ENCODE measurements around the gene SMIM22. TPM values are rescaled to one million over a fixed set of nuclear protein-coding genes. Genes with fewer than 3 reads are reported as not detected.

The SMIM22 gene, protein sequence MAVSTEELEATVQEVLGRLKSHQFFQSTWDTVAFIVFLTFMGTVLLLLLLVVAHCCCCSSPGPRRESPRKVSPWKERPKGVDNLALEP
- not detected in 2 replicates for total RNA-seq

DNA sequence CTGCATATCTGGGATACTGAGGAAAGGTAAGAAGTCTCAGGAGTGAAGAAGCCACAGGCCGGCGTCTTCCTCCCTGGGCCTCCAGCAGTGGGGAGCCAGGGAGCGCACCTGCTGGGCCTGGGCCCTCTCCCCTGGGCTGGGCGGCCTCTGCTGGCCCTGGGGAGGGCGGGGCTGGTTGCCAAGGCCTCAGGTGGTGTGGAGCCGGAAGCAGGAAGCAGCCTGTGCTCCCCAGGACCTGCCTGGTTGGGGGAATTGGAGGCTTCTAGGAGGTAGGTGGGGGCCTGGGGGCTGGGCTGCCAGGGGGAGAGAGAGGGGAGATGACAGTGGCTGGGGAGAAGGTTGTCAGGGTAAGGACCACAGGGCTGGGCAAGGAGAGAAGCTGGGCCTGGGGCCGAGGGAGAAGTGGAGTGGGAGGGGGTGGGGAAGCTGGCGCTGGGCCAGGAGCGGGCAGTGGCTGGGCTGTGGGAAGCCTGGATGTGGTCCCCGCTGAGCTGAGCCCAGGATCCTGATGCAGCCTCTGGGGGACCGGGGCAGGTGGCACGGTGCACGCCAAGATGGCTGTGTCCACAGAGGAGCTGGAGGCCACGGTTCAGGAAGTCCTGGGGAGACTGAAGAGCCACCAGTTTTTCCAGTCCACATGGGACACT is at the start of gene SMIM22:
Gene SMIM22 (plus strand): TSS at position 189 of the 647 bp plus-strand sequence. CDS start 366 bp downstream, at position 555.
- DNase-seq (ENCODE audit: low read depth) = no peak
- no peak within 1 kb of the TSS for H3K4me3 ChIP-seq (ENCODE audit: low read depth, low read length)
- TF ChIP-seq, protein P1, sequence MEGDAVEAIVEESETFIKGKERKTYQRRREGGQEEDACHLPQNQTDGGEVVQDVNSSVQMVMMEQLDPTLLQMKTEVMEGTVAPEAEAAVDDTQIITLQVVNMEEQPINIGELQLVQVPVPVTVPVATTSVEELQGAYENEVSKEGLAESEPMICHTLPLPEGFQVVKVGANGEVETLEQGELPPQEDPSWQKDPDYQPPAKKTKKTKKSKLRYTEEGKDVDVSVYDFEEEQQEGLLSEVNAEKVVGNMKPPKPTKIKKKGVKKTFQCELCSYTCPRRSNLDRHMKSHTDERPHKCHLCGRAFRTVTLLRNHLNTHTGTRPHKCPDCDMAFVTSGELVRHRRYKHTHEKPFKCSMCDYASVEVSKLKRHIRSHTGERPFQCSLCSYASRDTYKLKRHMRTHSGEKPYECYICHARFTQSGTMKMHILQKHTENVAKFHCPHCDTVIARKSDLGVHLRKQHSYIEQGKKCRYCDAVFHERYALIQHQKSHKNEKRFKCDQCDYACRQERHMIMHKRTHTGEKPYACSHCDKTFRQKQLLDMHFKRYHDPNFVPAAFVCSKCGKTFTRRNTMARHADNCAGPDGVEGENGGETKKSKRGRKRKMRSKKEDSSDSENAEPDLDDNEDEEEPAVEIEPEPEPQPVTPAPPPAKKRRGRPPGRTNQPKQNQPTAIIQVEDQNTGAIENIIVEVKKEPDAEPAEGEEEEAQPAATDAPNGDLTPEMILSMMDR (IDR thresholded peaks at IDR 0.05; ENCODE audit: insufficient read depth, low read depth, low read length) = no peak

GRCh38 chr16:4746215-4746614 is 49.0 kb upstream of the SMIM22 start:
- no peak overlapping the region for H3K4me3 ChIP-seq (ENCODE audit: low read depth, low read length)
- TF ChIP-seq, protein P1 (IDR thresholded peaks at IDR 0.05; ENCODE audit: insufficient read depth, low read depth, low read length) = no peak
- no peak for DNase-seq (ENCODE audit: low read depth)

DNA sequence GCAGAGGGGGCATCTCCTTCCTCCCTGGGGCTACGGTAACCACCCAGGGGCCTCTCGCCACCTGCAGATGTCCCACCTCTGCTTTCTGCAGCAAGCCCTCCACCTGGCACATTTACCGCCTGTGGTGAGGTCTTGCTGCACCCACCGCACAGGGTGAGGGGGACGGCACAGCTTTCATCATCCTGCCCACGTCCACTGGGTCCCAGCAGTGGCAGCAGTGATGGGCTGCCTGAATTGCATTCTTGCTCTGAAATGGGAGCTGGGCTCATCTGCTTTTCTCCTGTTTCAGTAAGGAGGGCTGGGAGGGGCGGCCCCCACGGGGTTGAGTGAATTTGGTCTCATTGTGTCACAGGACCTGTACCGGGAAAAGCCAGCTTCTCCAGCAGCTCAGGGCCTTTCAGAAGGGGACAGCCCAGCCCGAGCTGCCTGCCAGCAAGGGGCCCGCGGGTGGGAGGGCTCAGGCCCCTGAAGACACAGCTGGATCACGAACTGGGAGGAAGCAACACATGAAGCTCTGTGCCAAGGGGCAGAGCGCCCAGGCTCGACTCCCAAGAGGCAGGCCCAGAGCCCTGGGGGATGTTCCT is 48.1 kb upstream of the SMIM22 start:
- DNase-seq (ENCODE audit: low read depth) = no peak
- TF ChIP-seq, protein P1 (IDR thresholded peaks at IDR 0.05; ENCODE audit: insufficient read depth, low read depth, low read length) = no peak
- H3K4me3 ChIP-seq (ENCODE audit: low read depth, low read length) = no peak overlapping the region

- TF ChIP-seq, protein P1 (IDR thresholded peaks at IDR 0.05; ENCODE audit: insufficient read depth, low read depth, low read length) = no peak
- no peak overlapping the region for H3K4me3 ChIP-seq (ENCODE audit: low read depth, low read length)
- no peak for DNase-seq (ENCODE audit: low read depth)
Measured at GRCh38 chr16:4747906-4748681, 47.1 kb upstream of the SMIM22 start.

GRCh38 chr16:4748682-4749411 is 46.3 kb upstream of the SMIM22 start:
- TF ChIP-seq, protein P1 (IDR thresholded peaks at IDR 0.05; ENCODE audit: insufficient read depth, low read depth, low read length) = no peak
- no peak for DNase-seq (ENCODE audit: low read depth)
- H3K4me3 ChIP-seq (ENCODE audit: low read depth, low read length) = no peak overlapping the region

GRCh38 chr16:4749700-4750257 is 45.4 kb upstream of the SMIM22 start:
- H3K4me3 ChIP-seq (ENCODE audit: low read depth, low read length) = no peak overlapping the region
- no peak for DNase-seq (ENCODE audit: low read depth)
- TF ChIP-seq, protein P1 (IDR thresholded peaks at IDR 0.05; ENCODE audit: insufficient read depth, low read depth, low read length) = no peak
